Measurements from ENCODE around the gene TCAIM.

The TCAIM gene

DNA sequence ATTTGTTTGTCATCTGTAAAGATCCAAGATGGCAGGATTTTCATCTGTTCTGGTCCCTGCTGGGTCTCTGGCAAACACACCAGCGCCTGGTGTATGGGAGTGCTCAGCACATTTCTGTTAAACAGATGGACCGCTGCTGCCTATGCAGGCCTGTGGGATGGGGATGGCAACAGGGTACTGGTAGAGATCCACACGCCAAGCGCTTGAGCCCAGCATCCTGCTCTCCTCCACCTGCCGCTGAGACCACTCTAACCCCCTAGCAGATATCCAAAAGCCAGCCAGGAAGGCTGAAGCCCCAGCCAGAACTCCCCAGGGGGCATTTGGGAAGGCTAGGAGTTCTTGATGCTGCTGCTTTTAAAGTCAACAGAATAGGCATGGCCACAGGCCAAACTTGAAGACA is 107.2 kb downstream of the TCAIM start:
- DNase-seq (ENCODE audit: low read depth), result no peak

DNA sequence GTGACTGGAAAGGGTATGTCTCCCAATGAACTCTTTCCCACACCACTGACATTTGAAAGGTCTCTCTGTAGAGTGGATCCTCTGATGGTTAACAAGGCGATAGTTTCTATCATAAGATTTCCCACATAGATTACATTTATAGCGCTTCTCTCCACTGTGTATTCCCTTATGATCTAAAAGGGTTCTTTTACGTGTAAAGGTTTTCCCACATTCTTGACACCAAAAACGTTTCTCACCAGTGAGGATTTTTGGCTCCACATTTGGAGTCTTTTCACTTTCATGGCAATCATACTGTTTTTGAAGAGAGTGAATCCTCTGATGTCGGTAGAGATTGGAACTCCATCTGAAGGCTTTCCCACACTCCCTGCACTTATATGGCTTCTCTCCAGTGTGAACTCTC is 108.4 kb downstream of the TCAIM start:
- no peak for DNase-seq (ENCODE audit: low read depth)

DNA sequence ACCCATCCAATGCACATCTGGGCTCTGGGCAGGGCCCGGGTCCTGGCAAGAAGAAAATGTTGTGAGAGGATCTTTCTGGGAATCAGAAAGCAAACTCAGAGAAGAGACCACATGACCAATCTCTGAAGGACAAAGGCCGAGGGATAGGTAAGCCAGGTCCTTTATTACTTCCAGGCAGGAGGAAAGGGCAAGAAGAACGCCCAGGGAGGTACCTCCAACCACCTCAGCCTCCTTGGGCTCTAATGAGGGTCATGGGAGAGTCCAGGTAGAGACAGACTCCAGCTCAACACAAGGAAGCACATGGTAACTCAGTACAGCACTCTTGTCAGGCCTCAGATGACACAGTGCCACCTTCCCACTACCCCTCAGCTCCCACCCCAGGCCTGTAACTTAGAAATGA is 112.9 kb downstream of the TCAIM start:
- DNase-seq (ENCODE audit: low read depth), result no peak

DNA sequence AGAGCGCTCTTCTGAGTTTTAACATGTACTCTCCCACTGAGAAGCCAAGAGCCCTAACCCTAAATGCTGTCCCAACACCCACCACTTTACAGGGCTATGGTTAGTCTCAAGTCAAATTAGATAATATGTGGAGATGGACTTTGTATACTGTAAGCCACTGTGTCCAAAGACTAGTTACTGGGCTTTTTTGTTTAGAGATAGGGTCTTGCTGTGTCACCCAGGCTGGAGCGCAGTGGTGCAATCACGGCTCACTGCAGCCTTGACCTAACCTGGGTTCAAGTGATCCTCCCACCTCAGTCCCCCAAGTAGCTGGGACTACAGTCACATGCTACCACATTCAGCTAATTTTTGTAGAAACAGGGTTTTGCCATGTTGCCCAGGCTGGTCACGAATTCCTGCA is 115.7 kb downstream of the TCAIM start:
- no peak for DNase-seq (ENCODE audit: low read depth)

DNA sequence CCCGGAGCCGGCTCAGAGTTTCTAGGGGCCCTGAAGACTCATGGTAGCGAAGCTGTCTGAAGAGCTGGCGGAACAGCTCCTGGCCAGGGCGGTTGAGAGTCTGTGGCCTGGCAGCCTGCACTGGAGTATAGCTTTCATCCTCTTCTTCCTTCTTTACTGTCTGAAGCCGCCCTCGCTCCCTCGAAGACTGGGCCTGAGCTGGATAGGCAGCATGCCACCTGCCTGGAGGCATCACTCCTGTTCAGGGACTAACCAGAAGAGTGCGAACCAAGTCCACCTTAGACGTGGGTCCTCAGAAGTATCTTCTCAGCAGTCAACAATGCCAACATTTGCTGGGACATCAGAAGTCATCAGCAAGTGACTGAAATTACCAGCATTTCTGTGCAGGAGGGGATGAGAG is 116.8 kb downstream of the TCAIM start:
- DNase-seq (ENCODE audit: low read depth), result no peak
